ENCODE results near the gene NRSN2.
A peak's percentile ranks its signal among the peaks of the same experiment; 100 is the strongest.

The NRSN2 gene

GRCh38 chr20:346640-347316, at the start of gene NRSN2:
NRSN2 (plus strand) TSS chr20:347111; CDS start chr20:349644, 2,533 bp downstream.
- Mint-ChIP-seq H3K9me3 (peaks cover 5% of the 10 kb centered on the region), H3K27me3 (ENCODE audit: low read depth) (peaks cover 7% of the 10 kb centered on the region), H3K4me1 (ENCODE audit: low read depth) (peaks cover 12% of the 10 kb centered on the region), H3K27ac (peak within 1 kb of the TSS; percentile 59), H3K4me3 (peak within 1 kb of the TSS; percentile 98), H3K36me3 (ENCODE audit: low read depth) (no peaks in the 10 kb centered on the region)

GRCh38 chr20:297925-298775, 48.8 kb upstream of the NRSN2 start:
- H3K9me3 Mint-ChIP-seq: no peaks in the 10 kb centered on the region
- peak overlapping the region; percentile 99 for H3K27ac Mint-ChIP-seq
- H3K4me3 Mint-ChIP-seq: peak overlapping the region; percentile 100
- H3K4me1 Mint-ChIP-seq (ENCODE audit: low read depth): peaks cover 39% of the 10 kb centered on the region
- no peaks in the 10 kb centered on the region for H3K27me3 Mint-ChIP-seq (ENCODE audit: low read depth)
- peaks cover 27% of the 10 kb centered on the region for H3K36me3 Mint-ChIP-seq (ENCODE audit: low read depth)

GRCh38 chr20:298776-299391, 48.0 kb upstream of the NRSN2 start:
- H3K36me3 Mint-ChIP-seq (ENCODE audit: low read depth): peaks cover 28% of the 10 kb centered on the region

GRCh38 chr20:300345-300990, 46.4 kb upstream of the NRSN2 start:
- H3K27ac Mint-ChIP-seq: no peak overlapping the region

More at GRCh38 chr20:298776-299391, 48.0 kb upstream of the NRSN2 start:
- no peaks in the 10 kb centered on the region for H3K9me3 Mint-ChIP-seq
- peak overlapping the region; percentile 99 for H3K27ac Mint-ChIP-seq
- peak overlapping the region; percentile 100 for H3K4me3 Mint-ChIP-seq
- no peaks in the 10 kb centered on the region for H3K27me3 Mint-ChIP-seq (ENCODE audit: low read depth)
- peaks cover 40% of the 10 kb centered on the region for H3K4me1 Mint-ChIP-seq (ENCODE audit: low read depth)

GRCh38 chr20:301886-302848, 44.7 kb upstream of the NRSN2 start:
- Mint-ChIP-seq H3K36me3 (ENCODE audit: low read depth) (peaks cover 28% of the 10 kb centered on the region), H3K4me3 (no peak overlapping the region), H3K27me3 (ENCODE audit: low read depth) (no peaks in the 10 kb centered on the region), H3K27ac (no peak overlapping the region), H3K4me1 (ENCODE audit: low read depth) (peaks cover 32% of the 10 kb centered on the region), H3K9me3 (no peaks in the 10 kb centered on the region)

More at GRCh38 chr20:300345-300990, 46.4 kb upstream of the NRSN2 start:
- Mint-ChIP-seq H3K27me3 (ENCODE audit: low read depth) (no peaks in the 10 kb centered on the region), H3K9me3 (no peaks in the 10 kb centered on the region), H3K4me3 (peak overlapping the region; percentile 72), H3K36me3 (ENCODE audit: low read depth) (peaks cover 28% of the 10 kb centered on the region), H3K4me1 (ENCODE audit: low read depth) (peaks cover 40% of the 10 kb centered on the region)

DNA sequence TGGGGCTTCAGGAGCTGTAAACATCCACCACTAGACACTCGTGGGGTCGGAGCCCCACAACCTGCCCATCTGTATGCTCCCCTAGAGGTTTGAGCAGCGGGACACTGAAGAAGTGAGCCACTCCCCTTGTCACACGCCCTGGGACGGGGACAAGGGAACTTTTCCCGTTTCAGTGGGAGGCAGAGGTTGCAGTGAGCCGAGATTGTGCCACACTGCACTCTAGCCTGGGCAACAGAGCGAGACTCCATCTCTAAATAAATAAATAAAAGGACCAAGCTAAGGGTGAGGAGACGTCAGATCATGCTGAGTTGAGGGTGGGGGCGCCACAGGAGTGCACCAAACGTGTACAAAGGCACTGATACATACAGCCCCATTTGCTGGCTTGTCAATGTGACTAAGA, 41.2 kb upstream of the NRSN2 start:
- H3K36me3 Mint-ChIP-seq (ENCODE audit: low read depth): peaks cover 7% of the 10 kb centered on the region
- H3K4me3 Mint-ChIP-seq: no peak overlapping the region
- peaks cover 25% of the 10 kb centered on the region for H3K4me1 Mint-ChIP-seq (ENCODE audit: low read depth)

GRCh38 chr20:308427-309038, 38.4 kb upstream of the NRSN2 start:
- Mint-ChIP-seq H3K4me1 (ENCODE audit: low read depth) (peaks cover 14% of the 10 kb centered on the region), H3K36me3 (ENCODE audit: low read depth) (no peaks in the 10 kb centered on the region), H3K4me3 (no peak overlapping the region), H3K9me3 (no peaks in the 10 kb centered on the region), H3K27ac (no peak overlapping the region), H3K27me3 (ENCODE audit: low read depth) (no peaks in the 10 kb centered on the region)

More for the DNA sequence above, 41.2 kb upstream of the NRSN2 start:
- no peaks in the 10 kb centered on the region for H3K27me3 Mint-ChIP-seq (ENCODE audit: low read depth)
- no peaks in the 10 kb centered on the region for H3K9me3 Mint-ChIP-seq
- H3K27ac Mint-ChIP-seq: no peak overlapping the region

- Mint-ChIP-seq H3K36me3 (ENCODE audit: low read depth) (no peaks in the 10 kb centered on the region), H3K9me3 (no peaks in the 10 kb centered on the region), H3K27ac (peak overlapping the region; percentile 32), H3K4me3 (peak overlapping the region; percentile 27), H3K4me1 (ENCODE audit: low read depth) (peaks cover 14% of the 10 kb centered on the region), H3K27me3 (ENCODE audit: low read depth) (no peaks in the 10 kb centered on the region)
Observed at GRCh38 chr20:309306-309840, 37.5 kb upstream of the NRSN2 start.

DNA sequence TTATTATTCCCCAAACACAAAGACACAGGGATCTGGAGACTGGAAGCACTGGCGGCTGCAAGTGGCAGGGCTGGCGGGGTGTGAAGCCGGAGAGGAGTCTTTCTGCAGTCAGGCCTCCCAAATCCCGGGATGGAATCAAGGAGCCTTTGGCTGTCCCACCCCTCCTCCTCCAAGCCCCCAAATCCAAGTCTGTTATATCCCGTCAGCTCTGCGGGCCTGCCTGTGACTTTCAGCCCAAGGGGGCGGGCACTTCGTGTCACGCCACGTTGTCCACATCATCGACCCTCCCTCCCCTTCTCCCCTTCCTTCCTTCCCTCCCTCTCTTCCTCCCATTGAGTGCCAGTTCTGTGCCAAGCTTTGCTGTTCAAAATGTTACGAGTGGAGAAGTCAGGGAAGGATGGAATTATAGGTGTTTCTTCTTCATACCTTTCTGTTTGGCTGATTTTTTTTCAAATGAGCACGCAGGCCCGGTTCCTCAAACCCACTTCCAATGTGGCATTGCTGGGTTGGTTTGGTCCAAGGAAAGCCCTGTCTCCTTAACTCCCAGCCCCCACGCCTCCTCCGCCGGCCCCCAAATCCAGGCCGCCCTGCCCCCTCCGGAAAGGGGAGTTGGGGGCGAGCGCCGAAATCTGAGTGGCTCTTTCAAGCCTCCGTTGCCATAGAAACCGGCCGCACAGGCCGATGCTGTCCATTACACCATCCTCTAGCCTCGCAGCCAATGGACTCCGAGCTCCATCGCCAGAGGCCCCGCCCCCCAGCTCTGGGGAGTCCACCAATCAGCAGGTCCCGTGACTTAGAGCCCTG, 36.9 kb upstream of the NRSN2 start:
- H3K4me1 Mint-ChIP-seq (ENCODE audit: low read depth): peaks cover 14% of the 10 kb centered on the region
- H3K36me3 Mint-ChIP-seq (ENCODE audit: low read depth): no peaks in the 10 kb centered on the region
- no peaks in the 10 kb centered on the region for H3K27me3 Mint-ChIP-seq (ENCODE audit: low read depth)
- peak overlapping the region; percentile 84 for H3K27ac Mint-ChIP-seq
- no peaks in the 10 kb centered on the region for H3K9me3 Mint-ChIP-seq
- H3K4me3 Mint-ChIP-seq: peak overlapping the region; percentile 77

DNA sequence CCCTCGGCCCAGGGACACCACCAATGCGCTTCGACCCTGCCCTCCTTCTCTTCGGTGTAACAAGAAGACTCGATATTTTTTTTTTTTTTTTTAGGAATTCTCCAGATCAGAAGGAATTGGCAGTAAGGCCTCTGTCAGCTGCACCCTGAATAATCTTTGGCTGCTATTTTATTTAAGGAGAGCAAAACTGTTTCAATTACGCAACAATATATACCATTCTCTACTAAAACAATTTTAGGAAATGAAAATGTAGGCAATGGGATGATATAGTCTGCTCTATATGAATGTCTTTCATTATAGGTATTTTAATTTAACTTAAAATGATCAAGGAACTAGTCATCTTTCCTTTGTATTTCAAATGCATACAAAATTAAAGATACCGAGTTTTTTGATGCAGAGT, 36.3 kb upstream of the NRSN2 start:
- Mint-ChIP-seq H3K4me1 (ENCODE audit: low read depth) (peaks cover 14% of the 10 kb centered on the region), H3K4me3 (peak overlapping the region; percentile 77), H3K9me3 (no peaks in the 10 kb centered on the region), H3K27me3 (ENCODE audit: low read depth) (no peaks in the 10 kb centered on the region), H3K27ac (peak overlapping the region; percentile 84), H3K36me3 (ENCODE audit: low read depth) (no peaks in the 10 kb centered on the region)

GRCh38 chr20:311609-312008, 35.3 kb upstream of the NRSN2 start:
- no peaks in the 10 kb centered on the region for H3K9me3 Mint-ChIP-seq
- H3K4me1 Mint-ChIP-seq (ENCODE audit: low read depth): peaks cover 14% of the 10 kb centered on the region
- H3K4me3 Mint-ChIP-seq: no peak overlapping the region
- H3K27me3 Mint-ChIP-seq (ENCODE audit: low read depth): no peaks in the 10 kb centered on the region
- H3K36me3 Mint-ChIP-seq (ENCODE audit: low read depth): no peaks in the 10 kb centered on the region
- H3K27ac Mint-ChIP-seq: no peak overlapping the region

DNA sequence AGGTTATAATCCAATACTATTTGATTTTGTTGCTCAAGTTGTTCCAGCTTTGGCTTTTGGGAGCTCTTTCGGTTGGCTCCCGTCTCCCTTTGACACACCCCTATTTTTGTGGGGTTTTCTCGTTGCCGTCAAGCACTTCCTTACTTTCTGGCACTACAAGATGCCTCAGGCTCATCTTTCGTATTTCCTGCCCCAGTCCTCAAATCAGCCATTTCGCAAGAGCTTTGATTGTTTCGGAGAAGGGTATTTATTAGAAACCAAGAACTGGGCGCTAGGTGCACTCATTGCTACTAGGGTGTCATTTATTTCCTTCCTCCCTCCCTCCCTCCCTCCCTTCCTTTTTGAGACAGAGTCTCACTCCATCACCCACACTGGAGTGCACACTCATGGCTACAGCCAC, 34.8 kb upstream of the NRSN2 start:
- H3K9me3 Mint-ChIP-seq: no peaks in the 10 kb centered on the region
- H3K27ac Mint-ChIP-seq: no peak overlapping the region
- no peaks in the 10 kb centered on the region for H3K36me3 Mint-ChIP-seq (ENCODE audit: low read depth)
- H3K27me3 Mint-ChIP-seq (ENCODE audit: low read depth): no peaks in the 10 kb centered on the region
- H3K4me3 Mint-ChIP-seq: no peak overlapping the region
- H3K4me1 Mint-ChIP-seq (ENCODE audit: low read depth): peaks cover 14% of the 10 kb centered on the region
